ENCODE results near the gene XPC. TPM values are rescaled to one million over a fixed set of nuclear protein-coding genes. Genes with fewer than 3 reads are reported as not detected.

XPC gene
- total RNA-seq, 2 experiments from 2014 or later: 22.7 to 38.6 TPM

GRCh38 chr3:14212032-14212431, 33.6 kb upstream of the XPC start:
- H3K4me2 ChIP-seq (ENCODE audit: low read length): no peak overlapping the region
- no peaks in the 10 kb centered on the region for H3K4me1 ChIP-seq (ENCODE audit: insufficient read depth, low read length, poor library complexity, severe bottlenecking)
- TF ChIP-seq, protein P1, sequence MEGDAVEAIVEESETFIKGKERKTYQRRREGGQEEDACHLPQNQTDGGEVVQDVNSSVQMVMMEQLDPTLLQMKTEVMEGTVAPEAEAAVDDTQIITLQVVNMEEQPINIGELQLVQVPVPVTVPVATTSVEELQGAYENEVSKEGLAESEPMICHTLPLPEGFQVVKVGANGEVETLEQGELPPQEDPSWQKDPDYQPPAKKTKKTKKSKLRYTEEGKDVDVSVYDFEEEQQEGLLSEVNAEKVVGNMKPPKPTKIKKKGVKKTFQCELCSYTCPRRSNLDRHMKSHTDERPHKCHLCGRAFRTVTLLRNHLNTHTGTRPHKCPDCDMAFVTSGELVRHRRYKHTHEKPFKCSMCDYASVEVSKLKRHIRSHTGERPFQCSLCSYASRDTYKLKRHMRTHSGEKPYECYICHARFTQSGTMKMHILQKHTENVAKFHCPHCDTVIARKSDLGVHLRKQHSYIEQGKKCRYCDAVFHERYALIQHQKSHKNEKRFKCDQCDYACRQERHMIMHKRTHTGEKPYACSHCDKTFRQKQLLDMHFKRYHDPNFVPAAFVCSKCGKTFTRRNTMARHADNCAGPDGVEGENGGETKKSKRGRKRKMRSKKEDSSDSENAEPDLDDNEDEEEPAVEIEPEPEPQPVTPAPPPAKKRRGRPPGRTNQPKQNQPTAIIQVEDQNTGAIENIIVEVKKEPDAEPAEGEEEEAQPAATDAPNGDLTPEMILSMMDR (conservative IDR thresholded peaks at IDR 0.05; ENCODE audit: low read length): no peak
- no peak for TF ChIP-seq EZH2phosphoT487 (IDR thresholded peaks at IDR 0.05; ENCODE audit: borderline replicate concordance, low read depth, low read length)
- H3K36me3 ChIP-seq (ENCODE audit: insufficient read depth, low read length): no peaks in the 10 kb centered on the region
- no TSS peak for BruUV-seq (replicated peaks)
- no peak overlapping the region for H3K4me3 ChIP-seq (ENCODE audit: low read depth, low read length, poor library complexity, severe bottlenecking)
- H4K20me1 ChIP-seq (ENCODE audit: insufficient read depth, low read length): no peaks in the 10 kb centered on the region
- H3K27ac ChIP-seq (ENCODE audit: low read depth, low read length, poor library complexity, severe bottlenecking): no peak overlapping the region
- H3K9me3 ChIP-seq (ENCODE audit: low read length): no peaks in the 10 kb centered on the region
- no peaks in the 10 kb centered on the region for H3K9me2 ChIP-seq (ENCODE audit: insufficient read depth, low read length)
- no peak for DNase-seq (ENCODE audit: low spot score)
- no peaks in the 10 kb centered on the region for H3K79me2 ChIP-seq (ENCODE audit: insufficient read depth, low read depth, low read length)
- ChIA-PET POLR2A (interaction anchor here (0.6 to 2.5 kb wide), 4 partner anchors 9 to 952 kb away, joined by 3 to 7 read pairs (median 4); no protein-coding TSS in a partner anchor), CTCF (ENCODE audit: unreplicated experiment) (interaction anchor here (2.8 kb wide), 1 partner anchor 8 kb away, joined by 13 read pairs; no protein-coding TSS in a partner anchor)
- H2AFZ ChIP-seq (ENCODE audit: low read length): no peak overlapping the region
- intact Hi-C loops (cut with micrococcal nuclease; ENCODE audit: unreplicated experiment): no loop called here

DNA sequence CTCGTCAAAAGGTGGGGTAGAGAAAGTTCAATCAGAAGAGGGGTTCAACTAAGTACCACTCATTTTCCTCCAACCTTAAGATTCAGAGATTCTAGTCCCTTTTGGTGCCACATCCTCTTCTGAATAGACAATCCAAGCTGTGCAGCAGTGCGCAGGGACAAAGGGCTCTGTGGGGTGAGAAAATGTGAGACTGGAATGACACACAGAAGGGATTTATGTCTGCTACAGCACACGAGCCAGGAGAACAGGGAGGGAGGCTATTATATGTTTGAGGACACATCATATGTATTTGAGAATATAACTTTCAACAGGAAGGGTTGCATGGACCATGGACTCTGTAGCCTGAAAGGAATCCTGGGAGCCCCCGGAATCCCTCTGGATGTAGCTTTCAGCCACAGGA, 33.2 kb upstream of the XPC start:
- H3K36me3 ChIP-seq (ENCODE audit: insufficient read depth, low read length): no peaks in the 10 kb centered on the region
- H3K79me2 ChIP-seq (ENCODE audit: insufficient read depth, low read depth, low read length): no peaks in the 10 kb centered on the region
- no peak overlapping the region for H3K4me3 ChIP-seq (ENCODE audit: low read depth, low read length, poor library complexity, severe bottlenecking)
- ChIA-PET POLR2A (interaction anchor here (1.1 kb wide), 2 partner anchors 12 to 32 kb away, joined by 3 to 4 read pairs; no protein-coding TSS in a partner anchor), CTCF (ENCODE audit: unreplicated experiment) (interaction anchor here (2.8 kb wide), 1 partner anchor 8 kb away, joined by 13 read pairs; no protein-coding TSS in a partner anchor)
- intact Hi-C loops (cut with micrococcal nuclease; ENCODE audit: unreplicated experiment): no loop called here
- H3K9me2 ChIP-seq (ENCODE audit: insufficient read depth, low read length): no peaks in the 10 kb centered on the region
- no peaks in the 10 kb centered on the region for H4K20me1 ChIP-seq (ENCODE audit: insufficient read depth, low read length)
- H2AFZ ChIP-seq (ENCODE audit: low read length): no peak overlapping the region
- H3K4me2 ChIP-seq (ENCODE audit: low read length): no peak overlapping the region
- no peaks in the 10 kb centered on the region for H3K4me1 ChIP-seq (ENCODE audit: insufficient read depth, low read length, poor library complexity, severe bottlenecking)
- H3K9me3 ChIP-seq (ENCODE audit: low read length): no peaks in the 10 kb centered on the region
- DNase-seq (ENCODE audit: low spot score): no peak
- TF ChIP-seq, protein P1 (conservative IDR thresholded peaks at IDR 0.05; ENCODE audit: low read length): no peak
- TF ChIP-seq EZH2phosphoT487 (IDR thresholded peaks at IDR 0.05; ENCODE audit: borderline replicate concordance, low read depth, low read length): no peak
- no TSS peak for BruUV-seq (replicated peaks)
- H3K27ac ChIP-seq (ENCODE audit: low read depth, low read length, poor library complexity, severe bottlenecking): no peak overlapping the region

GRCh38 chr3:14210843-14211594, 32.6 kb upstream of the XPC start:
- ChIA-PET CTCF (ENCODE audit: unreplicated experiment) (interaction anchor here (0.6 kb wide), 1 partner anchor 230 kb away, joined by 5 read pairs; no protein-coding TSS in a partner anchor), POLR2A (interaction anchor here (0.6 to 1.1 kb wide), 3 partner anchors 11 to 317 kb away, joined by 3 to 5 read pairs (median 4); no protein-coding TSS in a partner anchor)
- intact Hi-C loops (cut with micrococcal nuclease; ENCODE audit: unreplicated experiment): no loop called here
- Histone ChIP-seq H3K79me2 (ENCODE audit: insufficient read depth, low read depth, low read length) (no peaks in the 10 kb centered on the region), H3K36me3 (ENCODE audit: insufficient read depth, low read length) (no peaks in the 10 kb centered on the region), H3K4me1 (ENCODE audit: insufficient read depth, low read length, poor library complexity, severe bottlenecking) (no peaks in the 10 kb centered on the region), H3K9me2 (ENCODE audit: insufficient read depth, low read length) (no peaks in the 10 kb centered on the region), H3K4me3 (ENCODE audit: low read depth, low read length, poor library complexity, severe bottlenecking) (no peak overlapping the region), H3K9me3 (ENCODE audit: low read length) (no peaks in the 10 kb centered on the region), H3K27ac (ENCODE audit: low read depth, low read length, poor library complexity, severe bottlenecking) (no peak overlapping the region), H3K4me2 (ENCODE audit: low read length) (no peak overlapping the region), H2AFZ (ENCODE audit: low read length) (no peak overlapping the region), H4K20me1 (ENCODE audit: insufficient read depth, low read length) (no peaks in the 10 kb centered on the region)
- TF ChIP-seq EZH2phosphoT487 (IDR thresholded peaks at IDR 0.05; ENCODE audit: borderline replicate concordance, low read depth, low read length): no peak
- TF ChIP-seq, protein P1 (conservative IDR thresholded peaks at IDR 0.05; ENCODE audit: low read length): no peak
- no TSS peak for BruUV-seq (replicated peaks)
- no peak for DNase-seq (ENCODE audit: low spot score)

Measured in OCI-LY7 (cell line).